Ramos (cell line): ENCODE measurements around the gene SIX6.

Experiments
- in situ Hi-C: fragments of 300-500 bp; cut with MboI; formaldehyde crosslinking; loops from one replicate; pipeline ENCODE4 v1.14.3; 2022; ENCODE audit warnings: low sequenced_read_pairs; ENCODE audit not compliant: unreplicated experiment

SIX6 gene

GRCh38 chr14:60512973-60513571, 4.1 kb downstream of the SIX6 start:
- in situ Hi-C loops = no loop called here

GRCh38 chr14:60514378-60514740, 5.4 kb downstream of the SIX6 start:
- in situ Hi-C loops = no loop called here

- in situ Hi-C loops = no loop called here
These were observed 6.0 kb downstream of the SIX6 start for GRCh38 chr14:60514741-60515491.

- in situ Hi-C loops = no loop called here
These were observed 6.8 kb downstream of the SIX6 start for GRCh38 chr14:60515511-60516289.

- in situ Hi-C loops = no loop called here
These were observed 23.5 kb downstream of the SIX6 start for GRCh38 chr14:60532442-60532841.

- in situ Hi-C loops = no loop called here
These were observed 28.7 kb downstream of the SIX6 start for GRCh38 chr14:60537663-60538062.

- in situ Hi-C loops = no loop called here
These were observed 35.7 kb downstream of the SIX6 start for GRCh38 chr14:60544659-60545058.

- in situ Hi-C loops = no loop called here
These were observed 44.9 kb downstream of the SIX6 start for GRCh38 chr14:60553808-60554207.

- in situ Hi-C loops = loop anchor here (5.0 to 10.0 kb wide), 4 partner anchors 230 to 597 kb away; no protein-coding TSS in a partner anchor
These were observed 53.1 kb downstream of the SIX6 start for GRCh38 chr14:60561845-60562746.
